ENCODE measurements around the gene LRRTM3.

DNA sequence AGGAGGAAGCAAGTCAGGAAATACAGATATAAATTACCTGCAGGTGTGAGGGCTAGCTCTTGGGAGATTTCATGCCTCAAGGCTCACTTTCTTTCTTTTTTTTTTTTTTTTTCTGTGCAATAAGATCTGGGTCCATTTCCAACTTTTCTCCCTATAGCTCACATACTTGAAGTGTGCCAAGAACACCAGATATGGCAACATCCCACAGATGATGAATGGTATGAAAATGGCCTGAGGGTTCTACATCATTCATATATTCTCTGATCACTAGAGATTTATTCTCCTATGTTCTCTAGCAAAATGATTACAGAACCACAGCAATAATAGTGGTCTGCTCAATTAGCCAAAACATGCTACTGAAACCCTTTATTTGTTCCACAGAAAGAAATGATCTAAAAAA, 117.2 kb downstream of the LRRTM3 start:
- TF ChIP-seq EZH2 (IDR thresholded peaks at IDR 0.05; ENCODE audit: insufficient read depth, poor library complexity, severe bottlenecking) (no peak), EZH2phosphoT487 (IDR thresholded peaks at IDR 0.05; ENCODE audit: insufficient read depth, low read depth) (no peak)

All from GM23248 (cell line).